ENCODE data around the gene EPB41L4A.

GRCh38 chr5:112160652-112161391 is 258.3 kb downstream of the EPB41L4A start:
- peak; percentile 93 to 100 (median 100) for TF ChIP-seq CTCF (IDR thresholded peaks at IDR 0.05)
- peak; percentile 76 to 96 (median 96) for TF ChIP-seq POLR2A (IDR thresholded peaks at IDR 0.05)

All from body of pancreas (tissue), 4 donors.